Measurements from ENCODE around the gene TEX50.
"Not testable (repeated sequence)": the region's sequence is repeated elsewhere in the genome, so short reads cannot be mapped to it uniquely, and the experiment has no call there.

TEX50 gene

DNA sequence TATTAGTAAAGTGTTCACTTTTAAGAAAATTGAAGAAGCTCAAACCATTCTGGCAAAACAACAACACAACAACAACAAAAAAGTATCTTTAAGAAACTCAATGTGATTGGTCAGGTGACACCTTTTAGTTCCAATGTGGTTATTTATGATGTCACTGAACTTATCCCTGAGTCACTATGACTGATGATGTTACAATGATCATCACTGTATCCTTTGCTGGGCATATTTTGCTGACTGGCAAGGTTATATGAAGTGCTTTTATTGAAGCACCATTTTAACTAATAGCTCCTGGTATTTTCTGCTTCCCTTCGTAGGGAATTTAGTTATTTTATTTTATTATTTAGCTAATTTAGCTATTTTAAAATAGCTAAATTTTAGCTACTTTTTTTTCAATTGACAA is at the start of gene TEX50:
Gene TEX50 (plus strand): TSS at position 223 of the 400 bp plus-strand sequence. CDS start 184 bp downstream, outside the sequence.
- DNase-seq (ENCODE audit: low read depth): no peak

DNA sequence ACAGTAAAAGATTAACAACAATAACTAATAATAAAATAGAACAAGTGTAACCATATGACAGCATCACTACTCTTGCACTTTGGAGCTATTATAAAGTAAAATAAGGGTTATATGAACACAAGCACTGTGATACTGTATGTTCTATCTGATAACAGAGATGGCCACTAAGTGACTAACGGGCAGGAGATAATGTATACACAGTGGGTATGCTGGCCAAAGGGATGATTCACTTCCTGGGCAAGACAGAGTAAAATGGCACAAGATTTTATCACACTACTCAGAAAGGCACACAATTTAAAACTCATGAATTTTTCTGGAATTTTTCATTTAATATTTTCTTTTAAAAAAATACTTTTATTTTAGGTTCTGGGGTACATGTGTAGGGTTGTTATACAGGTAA is 44.6 kb upstream of the TEX50 start:
- DNase-seq (ENCODE audit: low read depth): no peak

DNA sequence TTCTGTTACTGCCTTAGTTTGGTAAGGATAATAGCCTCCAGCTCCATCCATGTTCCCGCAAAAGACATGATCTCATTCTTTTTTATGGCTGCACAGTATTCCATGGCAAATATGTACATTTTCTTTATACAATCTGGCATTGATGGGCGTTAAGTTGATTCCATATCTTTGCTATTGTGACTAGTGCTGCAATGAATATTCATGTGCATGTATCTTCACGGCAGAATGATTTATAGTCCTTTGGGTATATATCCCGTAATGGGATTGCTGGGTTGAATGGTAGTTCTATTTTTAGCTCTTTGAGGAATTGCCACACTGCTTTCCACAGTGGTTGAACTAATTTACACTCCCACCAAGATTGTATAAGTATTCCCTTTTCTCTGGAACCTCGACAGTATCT is 44.0 kb upstream of the TEX50 start:
- not testable (repeated sequence) for DNase-seq (ENCODE audit: low read depth)

GRCh38 chr1:173596097-173596825 is 38.9 kb upstream of the TEX50 start:
- no peak for DNase-seq (ENCODE audit: low read depth)

DNA sequence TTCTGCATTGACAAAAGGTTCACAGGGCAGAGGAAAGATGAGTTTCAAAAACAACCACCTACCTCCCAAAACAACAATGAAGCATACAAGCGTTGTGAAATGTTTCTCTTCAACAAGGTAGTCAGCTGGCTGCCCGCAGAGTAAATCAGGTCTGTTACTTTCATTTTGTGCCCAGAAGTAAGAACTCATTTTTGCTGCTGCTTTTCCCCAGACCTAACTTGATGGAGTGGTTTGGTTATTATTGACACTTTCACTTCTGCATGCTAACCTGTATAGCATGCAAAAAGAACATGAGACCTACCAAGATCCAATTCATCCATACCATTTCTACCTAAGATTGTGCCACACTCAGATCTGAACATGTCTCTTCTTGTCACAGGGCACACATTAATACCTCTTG is 33.5 kb upstream of the TEX50 start:
- DNase-seq (ENCODE audit: low read depth): no peak

- DNase-seq (ENCODE audit: low read depth): peak; percentile 25
Measured at GRCh38 chr1:173603056-173603591, 32.0 kb upstream of the TEX50 start, which contains the start of gene SLC9C2. SLC9C2 (minus strand) TSS chr1:173603072; CDS start chr1:173601776, 1,296 bp downstream.

- no peak for DNase-seq (ENCODE audit: low read depth)
Measured at GRCh38 chr1:173608503-173609216, 26.5 kb upstream of the TEX50 start.

DNA sequence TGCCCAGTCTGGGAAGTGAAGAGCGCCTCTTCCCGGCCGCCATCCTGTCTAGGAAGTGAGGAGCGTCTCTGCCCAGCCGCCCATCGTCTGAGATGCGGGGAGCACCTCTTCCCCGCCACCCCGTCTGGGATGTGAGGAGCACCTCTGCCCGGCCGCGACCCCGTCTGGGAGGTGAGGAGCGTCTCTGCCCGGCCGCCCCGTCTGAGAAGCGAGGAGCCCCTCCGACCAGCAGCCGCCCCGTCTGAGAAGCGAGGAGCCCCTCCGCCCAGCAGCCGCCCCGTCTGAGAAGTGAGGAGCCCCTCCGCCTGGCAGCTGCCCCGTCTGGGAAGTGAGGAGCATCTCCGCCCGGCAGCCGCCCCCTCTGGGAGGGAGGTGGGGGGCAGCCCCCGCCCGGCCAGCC is 22.1 kb upstream of the TEX50 start:
- not testable (repeated sequence) for DNase-seq (ENCODE audit: low read depth)

DNA sequence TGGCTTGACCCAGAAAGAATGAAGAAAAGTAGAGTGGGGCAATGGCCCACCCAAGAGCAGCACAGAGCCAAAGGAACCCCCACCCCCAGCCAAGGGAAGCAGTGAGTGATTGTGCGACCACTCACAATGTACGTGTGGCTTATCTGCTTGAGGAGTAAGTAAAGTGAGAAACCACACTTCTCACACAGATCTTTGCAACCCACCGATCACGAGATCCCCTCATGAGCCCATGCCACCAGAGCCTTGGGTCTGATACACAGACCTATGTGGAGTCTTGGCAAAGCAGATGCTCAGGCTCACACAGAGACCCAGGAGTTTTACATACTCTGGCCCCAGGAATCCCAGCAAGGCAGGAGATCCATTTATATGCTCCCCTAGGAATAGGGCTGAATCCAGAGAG is 18.3 kb upstream of the TEX50 start:
- DNase-seq (ENCODE audit: low read depth): no peak

DNA sequence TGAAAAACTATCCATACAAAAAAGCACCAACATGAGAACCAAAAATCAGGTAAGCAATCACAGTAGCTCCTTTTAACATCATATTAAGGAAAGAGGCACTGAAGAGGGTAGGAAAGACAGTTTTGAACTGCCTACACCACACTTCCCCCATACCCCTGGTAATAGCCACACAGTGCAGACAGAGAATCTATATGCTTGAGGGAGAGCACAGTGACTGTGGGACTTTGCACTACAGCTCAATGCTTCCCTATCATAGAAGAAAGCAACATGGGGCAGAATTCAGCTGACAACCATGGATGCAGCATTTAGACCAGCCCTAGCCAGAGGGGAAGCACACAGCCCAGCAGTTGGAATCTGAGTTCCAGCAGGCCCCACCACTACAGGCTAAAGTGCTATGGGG is 7.9 kb upstream of the TEX50 start:
- no peak for DNase-seq (ENCODE audit: low read depth)

DNA sequence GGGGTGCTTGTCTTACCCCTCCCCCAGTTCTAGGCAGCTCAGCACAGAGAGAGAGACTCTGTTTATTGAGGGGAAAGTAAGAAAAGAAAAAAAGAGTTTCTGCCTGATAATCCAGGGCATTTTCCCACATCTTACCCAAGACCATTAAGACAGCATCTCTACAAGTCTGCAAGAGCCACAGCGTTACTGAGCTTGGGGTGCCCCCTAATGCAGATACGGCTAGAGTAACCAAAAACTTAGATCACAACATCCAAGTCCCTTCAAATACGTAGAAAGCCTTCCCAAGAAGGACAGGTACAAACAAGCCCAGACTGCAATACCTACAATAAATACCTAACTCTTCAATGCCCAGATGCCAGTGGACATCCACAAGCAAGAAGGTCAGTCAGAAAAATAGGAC is 6.2 kb upstream of the TEX50 start:
- DNase-seq (ENCODE audit: low read depth): no peak

GRCh38 chr1:173637236-173638042 is 2.3 kb downstream of the TEX50 start:
- DNase-seq (ENCODE audit: low read depth): not testable (repeated sequence)

DNA sequence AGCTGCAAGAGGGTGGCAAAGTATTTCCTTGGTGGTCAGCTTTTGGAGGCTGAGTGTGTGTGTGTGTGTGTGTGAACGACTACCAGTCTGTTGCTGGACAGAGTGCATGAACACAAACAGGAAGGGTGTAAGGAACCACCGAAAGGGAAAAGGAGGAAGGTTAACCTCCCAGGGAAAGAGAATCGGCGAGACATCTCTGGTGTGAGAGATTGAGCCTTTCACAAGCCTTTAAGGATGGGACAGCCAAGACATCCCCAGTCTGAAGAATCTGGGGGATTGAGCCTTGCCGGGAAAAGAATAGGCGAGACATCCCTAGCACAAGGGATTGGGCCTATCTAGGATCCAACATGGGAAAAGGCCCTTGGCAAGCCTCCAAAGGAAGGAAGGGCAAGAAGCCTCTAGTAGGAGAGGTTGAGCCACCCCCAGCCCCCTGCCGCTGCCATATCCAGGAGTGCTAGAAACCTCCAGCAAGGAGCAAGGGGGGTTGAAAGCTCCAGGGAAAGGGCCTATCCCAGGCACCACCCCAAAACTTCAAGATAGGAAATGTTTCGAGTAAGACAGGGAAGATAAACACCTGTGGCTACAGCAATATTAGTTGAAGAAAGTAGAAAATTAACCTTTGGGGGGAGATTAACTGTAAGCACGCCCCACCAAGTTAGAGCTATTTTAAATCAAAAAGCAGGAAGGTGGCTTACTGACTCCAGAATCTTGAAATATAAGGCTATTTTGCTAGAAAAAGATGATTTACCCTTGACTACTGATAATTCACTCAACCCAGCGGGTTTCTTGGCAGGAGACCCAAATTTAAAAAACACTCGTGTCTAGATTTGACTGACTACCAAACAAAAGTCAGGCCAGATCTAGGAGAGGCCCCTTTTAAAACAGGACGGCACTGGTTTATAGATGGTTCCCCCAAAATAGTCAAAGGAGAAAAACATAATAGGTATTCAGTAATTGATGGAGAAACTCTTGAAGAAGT is 3.2 kb downstream of the TEX50 start:
- DNase-seq (ENCODE audit: low read depth): no peak

GRCh38 chr1:173639102-173639501 is 4.0 kb downstream of the TEX50 start:
- no peak for DNase-seq (ENCODE audit: low read depth)

- DNase-seq (ENCODE audit: low read depth): not testable (repeated sequence)
Measured at GRCh38 chr1:173642450-173643139, 7.5 kb downstream of the TEX50 start.

GRCh38 chr1:173646656-173647055 is 11.5 kb downstream of the TEX50 start:
- no peak for DNase-seq (ENCODE audit: low read depth)

DNA sequence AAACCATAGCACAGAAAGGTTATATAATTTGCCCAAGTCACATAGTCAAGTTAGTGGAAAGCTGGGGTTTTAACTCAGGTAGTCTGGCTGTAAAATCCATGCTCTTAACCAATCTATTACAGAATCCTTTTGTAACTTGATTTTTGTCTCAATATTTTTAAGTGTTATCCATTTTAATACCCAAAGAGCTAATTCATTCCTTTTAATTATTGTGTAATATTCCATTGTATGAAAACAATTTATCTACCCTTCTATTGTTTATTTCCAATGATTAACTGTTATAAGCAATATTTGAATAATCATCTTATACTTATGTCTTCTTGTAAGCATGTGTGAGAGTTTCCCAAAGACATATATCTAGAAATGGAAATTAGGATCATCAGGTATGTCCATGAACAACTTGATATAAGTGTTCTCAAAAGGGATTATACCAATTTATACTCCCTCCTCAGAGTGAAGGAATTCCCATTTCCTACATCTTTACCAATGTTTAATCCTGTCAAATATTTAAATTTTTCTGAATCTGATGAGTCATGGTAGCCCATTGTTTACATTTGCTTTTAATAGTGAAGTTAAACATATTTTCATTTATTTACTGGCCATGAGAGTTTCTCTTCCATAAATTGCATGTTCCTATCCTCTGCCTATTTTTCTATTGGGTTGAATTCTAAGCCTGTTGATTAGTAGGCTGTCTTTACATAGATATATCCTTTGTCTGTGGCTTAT is 13.9 kb downstream of the TEX50 start:
- no peak for DNase-seq (ENCODE audit: low read depth)

DNA sequence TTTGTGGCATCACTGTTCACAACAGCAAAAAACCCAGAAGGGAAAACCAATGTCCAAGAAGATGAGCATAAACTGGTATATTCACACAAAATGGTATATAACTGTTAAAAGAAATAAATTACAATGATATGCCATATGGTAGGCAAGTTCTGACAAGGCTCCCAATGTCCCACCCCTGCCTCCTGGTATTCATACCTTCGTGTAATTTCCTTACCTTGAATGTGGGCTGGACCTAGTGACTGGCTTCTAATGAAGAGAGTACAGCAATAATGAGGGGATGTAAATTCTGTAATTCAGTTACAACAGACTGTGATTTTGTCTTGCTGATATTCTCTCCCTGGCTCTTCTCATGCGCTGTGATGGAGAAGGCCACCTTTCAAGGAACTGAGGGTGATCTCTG is 25.2 kb downstream of the TEX50 start:
- DNase-seq (ENCODE audit: low read depth): no peak

DNA sequence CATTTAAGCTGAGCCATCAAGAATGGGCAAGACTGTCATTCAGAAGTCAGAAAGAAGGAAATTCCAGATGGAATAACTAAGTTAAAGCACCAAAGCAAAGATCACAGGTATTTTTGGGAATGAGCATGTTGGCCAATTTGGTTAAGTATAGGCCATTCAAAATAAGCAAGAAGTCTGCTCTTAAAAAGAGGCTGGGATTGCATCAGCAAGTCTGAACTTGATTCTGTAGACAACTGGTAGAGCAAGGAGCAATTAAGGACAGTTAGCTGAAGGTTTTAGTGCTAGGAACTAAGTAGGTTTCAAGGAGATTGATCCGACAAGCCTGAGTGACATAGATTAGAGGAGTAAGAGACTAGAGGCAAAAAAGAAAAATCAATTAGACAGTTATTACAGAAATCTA is 26.1 kb downstream of the TEX50 start:
- no peak for DNase-seq (ENCODE audit: low read depth)

- DNase-seq (ENCODE audit: low read depth): no peak
Measured at GRCh38 chr1:173661763-173662162, 26.6 kb downstream of the TEX50 start.

Measured in CMK (cell line).